Keratinocyte (primary cell): ENCODE results near the gene UCP2.

Source experiments
- CTCF ChIP-seq, 3 experiments: IDR thresholded peaks in 1 of 3; conservative IDR thresholded peaks in 1 of 3; optimal IDR thresholded peaks in 1 of 3; 2 replicates in 2 of 3; 3 replicates in 1 of 3; pipeline versions ENCODE3 to v1.5.1; 2011; ENCODE audit warnings: low read length in 3 of 3, mild to moderate bottlenecking in 3 of 3, moderate library complexity in 2 of 3, control low read depth in 1 of 3, inconsistent platforms in 1 of 3; ENCODE audit not compliant: insufficient read depth in 2 of 3; ENCODE audit errors: extremely low read depth in 1 of 3
- EZH2 ChIP-seq: IDR thresholded peaks from one replicate; pipeline ENCODE4 v1.6.1; 2012; ENCODE audit warnings: inconsistent platforms, mild to moderate bottlenecking, low read length, moderate library complexity

- TF ChIP-seq CTCF (optimal IDR thresholded peaks at IDR 0.05 in 1 of 3, IDR thresholded peaks at IDR 0.05 in 1 of 3, conservative IDR thresholded peaks at IDR 0.05 in 1 of 3; ENCODE audit: extremely low read depth in 1 of 3, insufficient read depth in 2 of 3, low read length in 3 of 3) (no peak), EZH2 (no peak)
Observed at GRCh38 chr11:74017631-74018030, 35.0 kb upstream of the UCP2 start.
